Mammary epithelial cell (primary cell): ENCODE data around the gene KDM5B.

Source experiments
- EZH2 ChIP-seq: IDR thresholded peaks from 2 replicates; pipeline ENCODE4 v1.6.1; 2012; ENCODE audit warnings: low read length, inconsistent platforms, borderline replicate concordance
- TF ChIP-seq, protein P1 (sequence below), 2 donors: IDR thresholded peaks in 1 of 2; conservative IDR thresholded peaks in 1 of 2; 2 replicates each; pipeline ENCODE4 v1.5.1; 2011 to 2012; ENCODE audit warnings: inconsistent platforms in 2 of 2, low read length in 2 of 2, mild to moderate bottlenecking in 2 of 2, control low read depth in 1 of 2, low read depth in 1 of 2; ENCODE audit not compliant: insufficient read depth in 1 of 2; ENCODE audit errors: extremely low read depth in 1 of 2

DNA sequence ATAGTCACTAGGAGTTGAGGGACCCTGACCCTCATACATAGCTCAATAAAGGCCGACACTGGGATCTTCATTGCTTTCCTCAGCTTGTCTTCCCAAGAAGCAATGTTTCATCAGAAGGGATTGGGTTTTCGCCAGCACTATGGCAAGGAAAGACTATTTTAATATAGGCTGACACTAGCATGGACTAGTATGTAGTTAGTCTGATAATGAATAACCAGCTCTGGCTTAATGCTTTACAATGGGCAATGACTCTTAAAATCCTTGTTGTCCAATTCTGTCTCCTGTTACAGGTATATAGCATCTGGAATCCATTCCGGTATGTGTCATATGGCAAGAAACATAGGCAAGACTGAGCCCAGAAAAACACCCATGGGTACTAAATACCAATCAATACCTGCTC lies 82.7 kb downstream of the KDM5B start:
- TF ChIP-seq, protein P1, sequence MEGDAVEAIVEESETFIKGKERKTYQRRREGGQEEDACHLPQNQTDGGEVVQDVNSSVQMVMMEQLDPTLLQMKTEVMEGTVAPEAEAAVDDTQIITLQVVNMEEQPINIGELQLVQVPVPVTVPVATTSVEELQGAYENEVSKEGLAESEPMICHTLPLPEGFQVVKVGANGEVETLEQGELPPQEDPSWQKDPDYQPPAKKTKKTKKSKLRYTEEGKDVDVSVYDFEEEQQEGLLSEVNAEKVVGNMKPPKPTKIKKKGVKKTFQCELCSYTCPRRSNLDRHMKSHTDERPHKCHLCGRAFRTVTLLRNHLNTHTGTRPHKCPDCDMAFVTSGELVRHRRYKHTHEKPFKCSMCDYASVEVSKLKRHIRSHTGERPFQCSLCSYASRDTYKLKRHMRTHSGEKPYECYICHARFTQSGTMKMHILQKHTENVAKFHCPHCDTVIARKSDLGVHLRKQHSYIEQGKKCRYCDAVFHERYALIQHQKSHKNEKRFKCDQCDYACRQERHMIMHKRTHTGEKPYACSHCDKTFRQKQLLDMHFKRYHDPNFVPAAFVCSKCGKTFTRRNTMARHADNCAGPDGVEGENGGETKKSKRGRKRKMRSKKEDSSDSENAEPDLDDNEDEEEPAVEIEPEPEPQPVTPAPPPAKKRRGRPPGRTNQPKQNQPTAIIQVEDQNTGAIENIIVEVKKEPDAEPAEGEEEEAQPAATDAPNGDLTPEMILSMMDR (conservative IDR thresholded peaks at IDR 0.05 in 1 of 2, IDR thresholded peaks at IDR 0.05 in 1 of 2; ENCODE audit: extremely low read depth in 1 of 2, insufficient read depth in 1 of 2, low read depth in 1 of 2, low read length in 2 of 2) = no peak
- TF ChIP-seq EZH2 = no peak
